ENCODE data around the gene IL11. TPM values are rescaled to one million over a fixed set of nuclear protein-coding genes. Genes with fewer than 3 reads are reported as not detected.

IL11 gene
- polyA plus RNA-seq, 2 of the 4 experiments (the other 2 are of a cell fraction), result 52.4 to 100.0 TPM

DNA sequence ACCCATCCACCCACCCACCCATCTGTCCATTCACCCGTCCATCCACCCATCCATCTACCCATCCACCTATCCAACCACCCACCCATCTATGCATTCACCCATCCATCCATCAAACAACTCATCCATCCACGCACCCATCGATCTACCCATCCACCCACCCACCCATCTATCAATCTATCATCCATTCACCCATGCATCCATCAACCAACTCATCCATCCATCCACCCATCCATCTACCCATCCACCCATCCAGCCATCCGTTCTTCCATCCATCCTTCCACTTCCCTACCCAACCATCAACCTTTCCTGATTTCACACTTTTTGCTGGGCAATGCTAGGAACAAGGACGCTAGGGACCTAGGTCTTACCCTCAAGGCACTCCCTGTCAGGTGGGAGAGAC, 11.8 kb upstream of the IL11 start:
- Histone ChIP-seq H3K27ac (peak overlapping the region in 1 of 2 experiments; percentile 99; a peak in 3 of 6 replicates), H3K4me2 (no peak overlapping the region), H3K4me3 (no peak overlapping the region), H3K9me3 (peaks cover 6% of the 10 kb centered on the region; the same call in 2 of the 3 replicates), H3K4me1 (peaks cover 45% of the 10 kb centered on the region)
- ChIA-PET CTCF (interaction anchor here (0.7 to 1.5 kb wide), 3 partner anchors 11 to 123 kb away, joined by 3 to 7 read pairs (median 4); partner anchors contain the start of genes IL11 and TMEM150B), POLR2A (interaction anchor here (0.8 kb wide), 1 partner anchor 8 kb away, joined by 3 read pairs; no protein-coding TSS in a partner anchor)
- DNase-seq (ENCODE audit: low read depth in 1 of 2, low spot score in 1 of 2) (no peak), ATAC-seq (no peak), FAIRE-seq (no peak)
- WGBS (ENCODE audit: missing lambda C conversion rate), result 95% methylated on average over 5 of the region's 5 CpGs
- TF ChIP-seq JUN (IDR thresholded peaks at IDR 0.05) (no peak), ESRRA (IDR thresholded peaks at IDR 0.05; ENCODE audit: borderline replicate concordance, low read length) (no peak), E2F6 (IDR thresholded peaks at IDR 0.05; ENCODE audit: borderline replicate concordance, low read depth) (no peak)

- no peak overlapping the region for H3K4me2 ChIP-seq
- H3K4me3 ChIP-seq, result no peak overlapping the region
- ChIA-PET POLR2A (interaction anchor here (0.9 kb wide), 1 partner anchor 10 kb away, joined by 4 read pairs; no protein-coding TSS in a partner anchor), CTCF (interaction anchor here (1.2 to 2.3 kb wide), 6 partner anchors 9 to 87 kb away, joined by 4 to 12 read pairs (median 6); partner anchors contain the start of gene KMT5C)
- peaks cover 66% of the 10 kb centered on the region for H3K4me1 ChIP-seq
- FAIRE-seq, result no peak
- TF ChIP-seq RCOR1 (IDR thresholded peaks at IDR 0.05; ENCODE audit: low read depth, low read length), result no peak
- TF ChIP-seq RARB (CRISPR knock-in tag; IDR thresholded peaks at IDR 0.05), result no peak
- no peak for TF ChIP-seq NR3C1 (IDR thresholded peaks at IDR 0.05)
- TF ChIP-seq SMC3 (IDR thresholded peaks at IDR 0.05), result no peak
- TF ChIP-seq FOXS1 (CRISPR knock-in tag; IDR thresholded peaks at IDR 0.05), result no peak
- no peak for TF ChIP-seq JUN (IDR thresholded peaks at IDR 0.05)
- no peak for TF ChIP-seq CBX2 (IDR thresholded peaks at IDR 0.05; ENCODE audit: borderline replicate concordance, low read depth)
- no peak for TF ChIP-seq ZFP36 (IDR thresholded peaks at IDR 0.05; ENCODE audit: borderline replicate concordance, partially characterized antibody)
- no peak for TF ChIP-seq SREBF2 (IDR thresholded peaks at IDR 0.05)
- TF ChIP-seq CEBPB (IDR thresholded peaks at IDR 0.05), result no peak
- no peak for ATAC-seq
- peaks cover 6% of the 10 kb centered on the region; the same call in 2 of the 3 replicates for H3K9me3 ChIP-seq
- whole genome bisulfite sequencing (ENCODE audit: missing lambda C conversion rate), result 71% methylated on average over 11 of the region's 11 CpGs
- peak overlapping the region; percentile 21 to 96; a peak in 5 of 6 replicates for H3K27ac ChIP-seq
- no peak for DNase-seq (ENCODE audit: low read depth in 1 of 2, low spot score in 1 of 2)
These were observed 8.9 kb upstream of the IL11 start for GRCh38 chr19:55379174-55379573.

GRCh38 chr19:55377356-55378131, 7.3 kb upstream of the IL11 start:
- ATAC-seq, result no peak
- Histone ChIP-seq H3K9me3 (peaks cover 5% of the 10 kb centered on the region; the same call in 2 of the 3 replicates), H3K27ac (peak overlapping the region; percentile 91 to 96; a peak in 5 of 6 replicates), H3K4me2 (peak overlapping the region; percentile 8; the same call in 1 of the 3 replicates), H3K4me1 (peaks cover 76% of the 10 kb centered on the region), H3K4me3 (no peak overlapping the region)
- CTCF ChIA-PET, result interaction anchor here (1.0 to 2.3 kb wide), 6 partner anchors 10 to 86 kb away, joined by 4 to 12 read pairs (median 4); no protein-coding TSS in a partner anchor
- 87% methylated on average over 30 of the region's 43 CpGs for WGBS (ENCODE audit: missing lambda C conversion rate)
- POLR2A ChIA-PET, result no interaction called here
- TF ChIP-seq MAX (IDR thresholded peaks at IDR 0.05), result 0 out of 2 replicates have a peak, but pooled peaks have one; percentile 23
- TF ChIP-seq E2F6 (IDR thresholded peaks at IDR 0.05; ENCODE audit: borderline replicate concordance, low read depth), result no peak
- FAIRE-seq, result no peak
- no peak for DNase-seq (ENCODE audit: low read depth in 1 of 2, low spot score in 1 of 2)

GRCh38 chr19:55376241-55376933, 6.1 kb upstream of the IL11 start, which contains the start of gene TMEM190:
Gene TMEM190, plus strand, starts transcription at chr19:55376826. Its CDS starts 28 bp downstream, at chr19:55376854.
- Histone ChIP-seq H3K4me3 (no peak within 1 kb of the TSS), H3K4me2 (peak within 1 kb of the TSS; percentile 65), H3K9me3 (no peaks in the 10 kb centered on the region), H3K4me1 (peaks cover 86% of the 10 kb centered on the region), H3K27ac (peak within 1 kb of the TSS; percentile 91 to 96)
- ChIA-PET POLR2A (interaction anchor here (1.0 to 1.5 kb wide), 3 partner anchors 8 to 37 kb away, joined by 3 to 8 read pairs (median 5); partner anchors contain the start of genes KMT5C, TMEM238 and UBE2S), CTCF (interaction anchor here (0.6 to 1.9 kb wide), 5 partner anchors 8 to 187 kb away, joined by 3 to 11 read pairs (median 4); partner anchors contain the start of gene TMEM238)
- ATAC-seq, result peak in 1 of 2 experiments; percentile 2; a peak in 2 of 6 replicates
- WGBS (ENCODE audit: missing lambda C conversion rate), result 72% methylated on average over 21 of the region's 21 CpGs
- TF ChIP-seq TFCP2L1 (CRISPR knock-in tag; IDR thresholded peaks at IDR 0.05) (no peak), ZC3H11A (IDR thresholded peaks at IDR 0.05) (no peak)
- TF ChIP-seq, protein P1, sequence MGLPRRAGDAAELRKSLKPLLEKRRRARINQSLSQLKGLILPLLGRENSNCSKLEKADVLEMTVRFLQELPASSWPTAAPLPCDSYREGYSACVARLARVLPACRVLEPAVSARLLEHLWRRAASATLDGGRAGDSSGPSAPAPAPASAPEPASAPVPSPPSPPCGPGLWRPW (IDR thresholded peaks at IDR 0.05), result no peak
- DNase-seq (ENCODE audit: low read depth in 1 of 2, low spot score in 1 of 2), result peak in 1 of 2 experiments; percentile 68
- FAIRE-seq, result no peak
